ENCODE data around the gene CMBL.
"Not testable (repeated sequence)": the region's sequence is repeated elsewhere in the genome, so short reads cannot be mapped to it uniquely, and the experiment has no call there.

CMBL gene

GRCh38 chr5:10285362-10285761, 22.3 kb downstream of the CMBL start:
- not testable (repeated sequence) for DNase-seq (ENCODE audit: low spot score)

- DNase-seq (ENCODE audit: low spot score): peak; percentile 88
Measured at GRCh38 chr5:10283927-10284635, 23.6 kb downstream of the CMBL start.

- DNase-seq (ENCODE audit: low spot score): no peak
Measured at GRCh38 chr5:10279925-10280720, 27.6 kb downstream of the CMBL start.

- DNase-seq (ENCODE audit: low spot score): no peak
Measured at GRCh38 chr5:10279328-10279727, 28.4 kb downstream of the CMBL start.

- DNase-seq (ENCODE audit: low spot score): no peak
Measured at GRCh38 chr5:10278658-10279279, 28.9 kb downstream of the CMBL start.

- no peak for DNase-seq (ENCODE audit: low spot score)
Measured at GRCh38 chr5:10277773-10278630, 29.7 kb downstream of the CMBL start.

GRCh38 chr5:10276691-10277090, 31.0 kb downstream of the CMBL start:
- DNase-seq (ENCODE audit: low spot score): no peak

- no peak for DNase-seq (ENCODE audit: low spot score)
Measured at GRCh38 chr5:10275991-10276390, 31.7 kb downstream of the CMBL start.

- no peak for DNase-seq (ENCODE audit: low spot score)
Measured at GRCh38 chr5:10275460-10275859, 32.2 kb downstream of the CMBL start.

GRCh38 chr5:10272875-10273209, 34.9 kb downstream of the CMBL start:
- not testable (repeated sequence) for DNase-seq (ENCODE audit: low spot score)

GRCh38 chr5:10272053-10272874, 35.4 kb downstream of the CMBL start:
- no peak for DNase-seq (ENCODE audit: low spot score)

- no peak for DNase-seq (ENCODE audit: low spot score)
Measured at GRCh38 chr5:10268100-10268499, 39.6 kb downstream of the CMBL start.

- no peak for DNase-seq (ENCODE audit: low spot score)
Measured at GRCh38 chr5:10266839-10267238, 40.9 kb downstream of the CMBL start.

- DNase-seq (ENCODE audit: low spot score): no peak
Measured at GRCh38 chr5:10266137-10266536, 41.6 kb downstream of the CMBL start.

GRCh38 chr5:10265245-10266109, 42.2 kb downstream of the CMBL start:
- DNase-seq (ENCODE audit: low spot score): no peak

GRCh38 chr5:10264604-10265003, 43.1 kb downstream of the CMBL start:
- no peak for DNase-seq (ENCODE audit: low spot score)

GRCh38 chr5:10262995-10263394, 44.7 kb downstream of the CMBL start:
- DNase-seq (ENCODE audit: low spot score): no peak

- DNase-seq (ENCODE audit: low spot score): peak; percentile 60
Measured at GRCh38 chr5:10262121-10262774, 45.5 kb downstream of the CMBL start.

- DNase-seq (ENCODE audit: low spot score): no peak
Measured at GRCh38 chr5:10261065-10261464, 46.6 kb downstream of the CMBL start.

- no peak for DNase-seq (ENCODE audit: low spot score)
Measured at GRCh38 chr5:10259899-10260298, 47.8 kb downstream of the CMBL start.
